WERI-Rb-1 (cell line): ENCODE measurements around the gene NAV2.
"Not testable (repeated sequence)": the region's sequence is repeated elsewhere in the genome, so short reads cannot be mapped to it uniquely, and the experiment has no call there.

Experiments
- DNase-seq: peaks from one replicate; pipeline ENCODE4 v3.0.0-alpha.2; 2020
- H3K27ac ChIP-seq: fragments of 250-450 bp; sonication (Bioruptor Pico); 2 replicates; pipeline ENCODE4 v1.5.1; 2020; ENCODE audit warnings: mild to moderate bottlenecking, moderate library complexity
- H3K27me3 ChIP-seq: fragments of 250-450 bp; sonication (Bioruptor Pico); 2 replicates; pipeline ENCODE4 v1.5.1; 2021; ENCODE audit warnings: mild to moderate bottlenecking, low read depth, moderate library complexity; ENCODE audit not compliant: insufficient read depth, severe bottlenecking
- H3K36me3 ChIP-seq: fragments of 250-450 bp; sonication (Bioruptor Pico); 2 replicates; pipeline ENCODE4 v1.5.1; 2020; ENCODE audit warnings: mild to moderate bottlenecking, moderate library complexity
- H3K4me3 ChIP-seq: 2 replicates; pipeline ENCODE4 v1.5.1; 2011; ENCODE audit warnings: low read depth, mild to moderate bottlenecking, control low read depth, low read length
- H3K9me3 ChIP-seq: fragments of 250-450 bp; sonication (Bioruptor Pico); 2 replicates; pipeline ENCODE4 v1.5.1; 2021; ENCODE audit warnings: mild to moderate bottlenecking, moderate library complexity; ENCODE audit not compliant: severe bottlenecking
- TF ChIP-seq, protein P1 (sequence below): IDR thresholded peaks from 2 replicates; pipeline ENCODE4 v1.5.1; 2011; ENCODE audit warnings: low read depth, mild to moderate bottlenecking, control low read depth, inconsistent platforms, low read length

NAV2 gene

DNA sequence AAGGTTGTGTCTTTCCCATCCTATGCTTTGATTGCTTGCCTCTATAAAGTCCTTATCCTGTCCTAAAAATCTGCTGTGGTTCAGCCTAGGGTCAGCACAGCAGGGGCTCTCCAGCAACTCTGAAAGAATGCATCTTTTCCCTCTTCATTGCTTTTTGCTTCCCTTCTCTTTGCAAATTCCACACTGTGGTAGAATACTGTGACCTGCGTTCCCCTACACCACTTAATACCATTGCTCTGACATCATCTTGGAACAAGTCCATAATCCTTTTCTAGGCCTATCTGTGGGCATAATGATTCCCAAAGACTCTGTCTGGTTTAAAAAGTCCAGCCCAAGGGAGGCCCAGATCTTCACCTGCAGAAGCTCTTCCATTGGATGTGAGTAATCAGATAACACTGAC is 177.7 kb downstream of the NAV2 start:
- Histone ChIP-seq H3K36me3 (no peaks in the 10 kb centered on the region), H3K9me3 (no peaks in the 10 kb centered on the region), H3K27me3 (peaks cover 52% of the 10 kb centered on the region), H3K27ac (no peak overlapping the region), H3K4me3 (no peak overlapping the region)
- TF ChIP-seq, protein P1, sequence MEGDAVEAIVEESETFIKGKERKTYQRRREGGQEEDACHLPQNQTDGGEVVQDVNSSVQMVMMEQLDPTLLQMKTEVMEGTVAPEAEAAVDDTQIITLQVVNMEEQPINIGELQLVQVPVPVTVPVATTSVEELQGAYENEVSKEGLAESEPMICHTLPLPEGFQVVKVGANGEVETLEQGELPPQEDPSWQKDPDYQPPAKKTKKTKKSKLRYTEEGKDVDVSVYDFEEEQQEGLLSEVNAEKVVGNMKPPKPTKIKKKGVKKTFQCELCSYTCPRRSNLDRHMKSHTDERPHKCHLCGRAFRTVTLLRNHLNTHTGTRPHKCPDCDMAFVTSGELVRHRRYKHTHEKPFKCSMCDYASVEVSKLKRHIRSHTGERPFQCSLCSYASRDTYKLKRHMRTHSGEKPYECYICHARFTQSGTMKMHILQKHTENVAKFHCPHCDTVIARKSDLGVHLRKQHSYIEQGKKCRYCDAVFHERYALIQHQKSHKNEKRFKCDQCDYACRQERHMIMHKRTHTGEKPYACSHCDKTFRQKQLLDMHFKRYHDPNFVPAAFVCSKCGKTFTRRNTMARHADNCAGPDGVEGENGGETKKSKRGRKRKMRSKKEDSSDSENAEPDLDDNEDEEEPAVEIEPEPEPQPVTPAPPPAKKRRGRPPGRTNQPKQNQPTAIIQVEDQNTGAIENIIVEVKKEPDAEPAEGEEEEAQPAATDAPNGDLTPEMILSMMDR: no peak
- DNase-seq: no peak

DNA sequence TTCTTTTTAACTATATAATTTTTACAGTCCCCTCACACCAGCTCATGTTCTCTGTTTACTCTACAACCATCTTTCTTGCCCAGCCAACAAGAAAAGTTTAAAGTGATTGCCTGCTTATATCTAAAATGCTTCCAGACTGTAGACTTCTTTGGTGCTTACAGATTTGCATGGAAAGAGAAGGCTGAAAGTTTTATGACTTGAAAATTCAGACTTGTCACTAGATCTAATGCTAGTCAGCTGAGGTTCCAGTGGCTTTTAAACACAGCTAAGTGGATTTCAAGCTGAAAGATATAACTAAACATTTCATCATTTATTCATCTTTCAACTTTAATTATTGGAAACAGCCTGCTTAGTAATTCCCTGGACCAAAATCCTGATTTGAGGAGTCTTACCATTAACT is 178.4 kb downstream of the NAV2 start:
- no peak for DNase-seq
- Histone ChIP-seq H3K27ac (no peak overlapping the region), H3K27me3 (peaks cover 54% of the 10 kb centered on the region), H3K36me3 (no peaks in the 10 kb centered on the region), H3K9me3 (no peaks in the 10 kb centered on the region), H3K4me3 (no peak overlapping the region)
- TF ChIP-seq, protein P1: no peak

DNA sequence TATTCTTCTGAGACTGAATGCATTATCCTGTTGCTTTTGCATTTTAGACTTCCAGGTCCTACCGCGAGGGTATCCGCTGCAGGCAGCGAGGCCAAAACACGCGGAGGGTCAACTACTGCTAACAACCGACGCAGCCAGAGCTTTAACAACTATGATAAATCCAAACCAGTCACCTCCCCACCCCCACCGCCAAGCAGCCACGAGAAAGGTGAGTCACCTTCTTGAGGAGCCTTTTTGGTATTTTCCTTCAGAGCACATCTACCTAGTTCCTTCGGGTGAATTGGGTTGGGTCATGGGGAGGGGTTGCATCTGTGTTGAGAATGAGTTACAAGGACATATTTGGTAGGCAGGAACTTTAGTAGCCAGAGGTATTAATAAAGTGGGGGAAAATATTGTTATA is 179.8 kb downstream of the NAV2 start:
- Histone ChIP-seq H3K36me3 (no peaks in the 10 kb centered on the region), H3K4me3 (no peak overlapping the region), H3K27me3 (peaks cover 48% of the 10 kb centered on the region), H3K27ac (no peak overlapping the region), H3K9me3 (no peaks in the 10 kb centered on the region)
- TF ChIP-seq, protein P1: no peak
- DNase-seq: no peak

DNA sequence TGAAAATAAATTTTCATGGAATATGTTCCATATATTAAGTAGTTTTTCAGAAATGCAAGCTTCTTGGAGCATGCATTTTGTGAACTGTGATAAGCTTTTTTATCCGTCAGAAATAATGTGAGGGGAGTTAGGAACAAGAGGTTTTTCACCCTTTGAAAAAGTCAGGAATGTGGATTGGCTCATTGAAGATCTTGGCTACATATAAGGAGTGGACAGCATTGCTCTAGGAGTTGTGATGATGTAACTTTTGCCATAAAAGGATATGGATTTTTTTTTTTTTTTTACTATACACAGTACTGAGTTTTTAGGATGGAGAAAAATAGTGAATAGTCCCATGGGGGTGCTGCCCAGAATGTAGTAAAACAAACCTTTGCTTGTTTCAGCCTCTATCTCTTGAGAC is 180.2 kb downstream of the NAV2 start:
- Histone ChIP-seq H3K36me3 (no peaks in the 10 kb centered on the region), H3K27me3 (peaks cover 45% of the 10 kb centered on the region), H3K4me3 (no peak overlapping the region), H3K27ac (no peak overlapping the region), H3K9me3 (no peaks in the 10 kb centered on the region)
- TF ChIP-seq, protein P1: no peak
- no peak for DNase-seq

GRCh38 chr11:19894404-19894803 is 181.8 kb downstream of the NAV2 start:
- DNase-seq: no peak
- Histone ChIP-seq H3K27me3 (peaks cover 50% of the 10 kb centered on the region), H3K27ac (no peak overlapping the region), H3K9me3 (no peaks in the 10 kb centered on the region), H3K36me3 (no peaks in the 10 kb centered on the region), H3K4me3 (no peak overlapping the region)
- TF ChIP-seq, protein P1: no peak

GRCh38 chr11:19895037-19895436 is 182.4 kb downstream of the NAV2 start:
- not testable (repeated sequence) for H3K9me3 ChIP-seq, DNase-seq, H3K4me3 ChIP-seq, H3K27ac ChIP-seq, H3K36me3 ChIP-seq
- peaks cover 46% of the 10 kb centered on the region for H3K27me3 ChIP-seq
